HepG2 (cell line): ENCODE results near the gene CAPRIN1. TPM values are rescaled to one million over a fixed set of nuclear protein-coding genes. Genes with fewer than 3 reads are reported as not detected.
A peak's percentile ranks its signal among the peaks of the same experiment; 100 is the strongest.

Source experiments
- ATAC-seq: fragments of 200-7000 bp; cut with Tn5 transposase; 3 replicates; pipeline ENCODE4 v1.9.1; 2020; ENCODE audit warnings: mild to moderate bottlenecking, moderate library complexity
- BruUV-seq: library from RNA; stranded (reverse); fragments of 400-500 nt; replicated peaks from 2 replicates; lab custom pipeline; 2021; lab: Mats Ljungman, UMichigan
- CTCF ChIA-PET: fragments of 300-600 bp; formaldehyde crosslinking; extraction: SDS; loops from one replicate; lab custom pipeline; 2021; ENCODE audit warnings: low total read pairs, inconsistent platforms, low intra/inter-chr PET ratio; lab: Yijun Ruan, JAX
- POLR2A ChIA-PET: fragments of 350-600 bp; sonication (Branson Sonifier 250); formaldehyde crosslinking; loops from one replicate; lab custom pipeline; 2020; ENCODE audit warnings: antibody characterized with exemption, inconsistent platforms; lab: Yijun Ruan, JAX
- DNase-seq: peaks from one replicate; pipeline ENCODE4 v3.0.0-alpha.2; 2015; ENCODE audit warnings: low spot score
- FAIRE-seq: peaks from 3 replicates; lab custom pipeline; 2011; peaks lifted over from hg19 to GRCh38; lab: Jason Lieb, UNC
- H2AFZ ChIP-seq: one replicate; pipeline ENCODE4 v1.6.1; 2011; ENCODE audit warnings: low read length, inconsistent platforms
- H3K27ac ChIP-seq: fragments of 300-600 bp; 3 replicates; pipeline ENCODE4 v1.8.0; 2011; ENCODE audit warnings: mixed run types, mild to moderate bottlenecking, mixed read lengths, low read length, inconsistent platforms; ENCODE audit not compliant: insufficient read depth; ENCODE audit errors: extremely low read length
- H3K27me3 ChIP-seq, 2 experiments: fragments of 200-600 bp in 1 of 2; 2 replicates in 1 of 2; 3 replicates in 1 of 2; pipeline versions ENCODE4 v1.6.0 to v1.8.0; 2011; ENCODE audit warnings: low read length in 2 of 2, mild to moderate bottlenecking in 2 of 2, moderate library complexity in 2 of 2, inconsistent platforms in 1 of 2; ENCODE audit not compliant: insufficient read depth in 2 of 2, control insufficient read depth in 1 of 2
- H3K36me3 ChIP-seq, 2 experiments: fragments of 200-600 bp in 1 of 2; replicated peaks in 1 of 2; 2 replicates in 1 of 2; 3 replicates in 1 of 2; pipeline versions ENCODE4 v1.5.1 to v1.8.0; 2011; ENCODE audit warnings: low read length in 2 of 2, inconsistent platforms in 1 of 2; ENCODE audit not compliant: insufficient read depth in 2 of 2, control insufficient read depth in 1 of 2
- H3K4me1 ChIP-seq: 2 replicates; pipeline ENCODE4 v1.5.1; 2012; ENCODE audit warnings: low read length, inconsistent platforms; ENCODE audit not compliant: insufficient read depth
- H3K4me2 ChIP-seq: 2 replicates; pipeline ENCODE4 v1.6.0; 2011; ENCODE audit warnings: low read depth, low read length, inconsistent platforms
- H3K4me3 ChIP-seq, 3 experiments: fragments of 200-600 bp in 1 of 3; sonication (generic), shearing (Covaris generic) in 1 of 3; replicated peaks in 1 of 3; 2 replicates each; pipeline ENCODE4 v1.5.1; 2011 to 2016; ENCODE audit warnings: low read length in 3 of 3, inconsistent platforms in 2 of 3, low read depth in 2 of 3, mild to moderate bottlenecking in 2 of 3, control low read depth in 1 of 3, mixed read lengths in 1 of 3; ENCODE audit not compliant: insufficient read depth in 1 of 3
- H3K79me2 ChIP-seq: one replicate; pipeline ENCODE4 v1.6.1; 2011; ENCODE audit warnings: low read length, inconsistent platforms; ENCODE audit not compliant: insufficient read depth
- H3K9ac ChIP-seq: 2 replicates; pipeline ENCODE4 v1.6.0; 2011; ENCODE audit warnings: mild to moderate bottlenecking, low read depth, low read length, inconsistent platforms; ENCODE audit not compliant: insufficient read depth
- H3K9me3 ChIP-seq: 2 replicates; pipeline ENCODE4 v1.5.1; 2012; ENCODE audit warnings: mild to moderate bottlenecking, low read length
- H4K20me1 ChIP-seq: 2 replicates; pipeline ENCODE4 v1.6.0; 2011; ENCODE audit warnings: inconsistent platforms, mild to moderate bottlenecking, low read length, moderate library complexity; ENCODE audit not compliant: insufficient read depth
- AHR ChIP-seq: IDR thresholded peaks from 2 replicates; pipeline ENCODE4 v1.6.1; 2018; ENCODE audit warnings: missing genetic modification reagents, missing compliant biosample characterization
- EEA1 ChIP-seq: sonication (generic); formaldehyde crosslinking; IDR thresholded peaks from 2 replicates; pipeline ENCODE4 v1.5.1; 2020; ENCODE audit warnings: mild to moderate bottlenecking, missing genetic modification reagents, borderline replicate concordance
- HDAC1 ChIP-seq: sonication (generic); formaldehyde crosslinking; IDR thresholded peaks from 2 replicates; pipeline ENCODE4 v1.5.1; 2020; ENCODE audit warnings: mild to moderate bottlenecking, missing genetic modification reagents
- HMG20A ChIP-seq: IDR thresholded peaks from 2 replicates; pipeline ENCODE4 v1.6.1; 2016; ENCODE audit warnings: borderline replicate concordance
- NCOA2 ChIP-seq: sonication (generic); formaldehyde crosslinking; IDR thresholded peaks from 2 replicates; pipeline ENCODE4 v1.8.0; 2022; ENCODE audit warnings: inconsistent platforms
- REPIN1 ChIP-seq: sonication (generic); formaldehyde crosslinking; IDR thresholded peaks from 2 replicates; pipeline ENCODE4 v1.8.0; 2022; ENCODE audit warnings: missing genetic modification reagents, low read depth, mild to moderate bottlenecking, borderline replicate concordance
- SP140L ChIP-seq: sonication (generic); formaldehyde crosslinking; IDR thresholded peaks from 2 replicates; pipeline ENCODE4 v1.4.0; 2020; ENCODE audit warnings: missing genetic modification reagents, borderline replicate concordance
- SP2 ChIP-seq: sonication (generic); formaldehyde crosslinking; IDR thresholded peaks from 2 replicates; pipeline ENCODE4 v1.5.1; 2020; ENCODE audit warnings: mild to moderate bottlenecking, missing genetic modification reagents
- SPEN ChIP-seq: sonication (generic); formaldehyde crosslinking; IDR thresholded peaks from 2 replicates; pipeline ENCODE4 v1.5.1; 2020; ENCODE audit warnings: low read depth, mild to moderate bottlenecking, missing genetic modification reagents
- TEAD3 ChIP-seq: optimal IDR thresholded peaks from 2 replicates; pipeline ENCODE3; 2016; ENCODE audit warnings: borderline replicate concordance
- TGIF2 ChIP-seq: IDR thresholded peaks from 2 replicates; pipeline ENCODE4 v1.6.1; 2016; ENCODE audit warnings: control low read depth, missing compliant biosample characterization
- TOPORS ChIP-seq: sonication (generic); formaldehyde crosslinking; IDR thresholded peaks from 2 replicates; pipeline ENCODE4 v1.8.0; 2023; ENCODE audit warnings: mild to moderate bottlenecking, missing genetic modification reagents
- U2AF1 ChIP-seq: fragments of 200-400 bp; formaldehyde crosslinking; optimal IDR thresholded peaks from 2 replicates; pipeline ENCODE3; 2017; ENCODE audit warnings: mild to moderate bottlenecking, low read depth, low read length
- ZBTB20 ChIP-seq: sonication (generic); formaldehyde crosslinking; IDR thresholded peaks from 2 replicates; pipeline ENCODE4 v1.8.1; 2023; ENCODE audit warnings: missing genetic modification reagents, low read depth, mild to moderate bottlenecking, borderline replicate concordance
- ZNF451 ChIP-seq: sonication (generic); formaldehyde crosslinking; IDR thresholded peaks from 2 replicates; pipeline ENCODE4 v1.5.0; 2020; ENCODE audit warnings: mild to moderate bottlenecking, missing genetic modification reagents
- ZNF558 ChIP-seq: sonication (generic); formaldehyde crosslinking; IDR thresholded peaks from 2 replicates; pipeline ENCODE4 v1.9.0; 2022; ENCODE audit warnings: mild to moderate bottlenecking, missing genetic modification reagents, borderline replicate concordance
- ZNF563 ChIP-seq: sonication (generic); formaldehyde crosslinking; IDR thresholded peaks from 2 replicates; pipeline ENCODE4 v1.8.0; 2022; ENCODE audit warnings: mild to moderate bottlenecking, moderate library complexity, missing genetic modification reagents
- ZNF724P ChIP-seq: sonication (generic); formaldehyde crosslinking; IDR thresholded peaks from 2 replicates; pipeline ENCODE4 v1.8.0; 2022; ENCODE audit warnings: missing genetic modification reagents, borderline replicate concordance
- ZNF777 ChIP-seq: sonication (generic); formaldehyde crosslinking; IDR thresholded peaks from 2 replicates; pipeline ENCODE4 v1.4.0; 2020; ENCODE audit warnings: missing genetic modification reagents
- WGBS: methylation state at CpG from one replicate; pipeline ENCODE4 v1.1.6; 2017; ENCODE audit warnings: low lambda C conversion rate; 5-methylcytosine and 5-hydroxymethylcytosine counted together
- in situ Hi-C: cut with HindIII; loops from 2 replicates; pipeline ENCODE4 v1.10.0; 2017; ENCODE audit warnings: low pct_unique_long_range_greater_than_20kb; ENCODE audit not compliant: extremely low pct_ligation_motif_present
- intact Hi-C: fragments of 100-400 bp; cut with micrococcal nuclease; formaldehyde crosslinking; loops from one replicate; pipeline ENCODE4 v1.10.0; 2022; ENCODE audit not compliant: unreplicated experiment
- polyA plus RNA-seq, 8 experiments: library from polyadenylated mRNA; depleted of rRNA in 3 of 8; stranded (reverse) in 7 of 8; unstranded in 1 of 8; fragments of >200 nt; fragmentation: Illumina TruSeq in 4 of 8; extraction: Trizol in 4 of 8; gene quantifications; 2 replicates each; pipeline versions ENCODE4 v1.2.1 to v1.2.3, GENCODE V29; 2011 to 2016; ENCODE audit warnings: low read depth in 4 of 8, missing spikeins in 1 of 8, mixed read lengths in 1 of 8; ENCODE audit not compliant: insufficient read depth in 1 of 8
- total RNA-seq, 5 experiments: library from RNA; depleted of rRNA; stranded (reverse); fragments of >200 nt; fragmentation: Illumina TruSeq; extraction: Trizol; gene quantifications; 2 replicates each; pipeline ENCODE4 v1.2.3, GENCODE V29; 2016; ENCODE audit warnings: low read depth in 1 of 5
- TF ChIP-seq, protein P1 (sequence below): sonication (generic); formaldehyde crosslinking; IDR thresholded peaks from 2 replicates; pipeline ENCODE4 v1.5.0; 2020; ENCODE audit warnings: mild to moderate bottlenecking, missing genetic modification reagents, moderate library complexity

CAPRIN1 gene
- total and polyA plus RNA-seq, 2 of the 13 experiments (the other 11 are each of a cell fraction or from before 2014, with no cell fraction given), result 114 to 162 TPM

DNA sequence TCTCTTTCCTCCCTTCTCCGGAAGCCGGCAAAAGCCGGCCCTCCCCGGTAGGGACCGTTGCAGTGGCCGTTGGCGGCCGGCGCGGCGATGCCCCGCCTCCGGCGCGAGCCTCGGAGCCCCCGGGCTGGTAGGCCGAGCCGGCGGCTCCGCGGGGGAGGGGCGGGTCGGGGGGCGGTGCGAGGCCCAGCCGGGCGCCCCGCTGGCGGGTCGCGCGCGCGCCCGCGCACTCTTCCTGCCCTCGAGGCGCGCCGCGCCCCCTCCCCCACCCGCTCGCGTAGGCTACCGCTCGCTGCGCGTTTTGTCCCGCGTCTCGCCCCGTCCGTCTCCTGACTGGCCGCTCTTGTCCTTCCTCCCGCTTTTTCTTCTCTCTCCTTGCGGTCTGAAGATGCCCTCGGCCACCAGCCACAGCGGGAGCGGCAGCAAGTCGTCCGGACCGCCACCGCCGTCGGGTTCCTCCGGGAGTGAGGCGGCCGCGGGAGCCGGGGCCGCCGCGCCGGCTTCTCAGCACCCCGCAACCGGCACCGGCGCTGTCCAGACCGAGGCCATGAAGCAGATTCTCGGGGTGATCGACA lies 591 bp downstream of the CAPRIN1 start:
- in situ Hi-C loops (no loop called here), intact Hi-C loops (loop anchor here (5.0 kb wide), 1 partner anchor 55 kb away; no protein-coding TSS in a partner anchor)
- Histone ChIP-seq H2AFZ (no peak overlapping the region), H3K4me3 (peak overlapping the region; percentile 95 to 100 (median 95)), H3K27ac (peak overlapping the region; percentile 99), H3K4me1 (peaks cover 44% of the 10 kb centered on the region), H3K4me2 (peak overlapping the region; percentile 67), H3K36me3 (peaks cover 0 to 11% of the 10 kb centered on the region in 2 experiments; a peak in 3 of 5 replicates), H3K27me3 (no peaks in the 10 kb centered on the region), H4K20me1 (peaks cover 31% of the 10 kb centered on the region), H3K9ac (peak overlapping the region; percentile 95), H3K9me3 (no peaks in the 10 kb centered on the region), H3K79me2 (peaks cover 50% of the 10 kb centered on the region)
- peak; percentile 70 for DNase-seq
- no TSS peak for BruUV-seq
- ChIA-PET CTCF (no interaction called here), POLR2A (interaction anchor here (0.6 to 1.9 kb wide), 9 partner anchors 9 to 902 kb away, joined by 3 to 30 read pairs (median 4); partner anchors contain the start of genes APIP and NAT10)
- whole genome bisulfite sequencing, result 3% methylated on average over 6 of the region's 82 CpGs
- no peak for FAIRE-seq
- ATAC-seq, result peak; percentile 82
- TF ChIP-seq EEA1 (CRISPR knock-in tag) (0 out of 2 replicates have a peak, but pooled peaks have one; percentile 14), ZNF724P (0 out of 2 replicates have a peak, but pooled peaks have one; percentile 3), NCOA2 (CRISPR knock-in tag) (no peak), HDAC1 (CRISPR knock-in tag) (peak; percentile 45; the same call in 1 of the 2 replicates), SP2 (CRISPR knock-in tag) (peak; percentile 10; the same call in 1 of the 2 replicates), SPEN (CRISPR knock-in tag) (no peak; the same call in 1 of the 2 replicates), AHR (CRISPR knock-in tag) (peak; percentile 74; the same call in 1 of the 2 replicates), ZBTB20 (CRISPR knock-in tag) (no peak), ZNF563 (CRISPR knock-in tag) (peak; percentile 32; the same call in 1 of the 2 replicates), HMG20A (no peak), ZNF777 (CRISPR knock-in tag) (peak; percentile 58), ZNF451 (CRISPR knock-in tag) (no peak; the same call in 1 of the 2 replicates), ZNF558 (CRISPR knock-in tag) (peak; percentile 68; the same call in 1 of the 2 replicates), TGIF2 (CRISPR knock-in tag) (no peak), SP140L (no peak), REPIN1 (CRISPR knock-in tag) (0 out of 2 replicates have a peak, but pooled peaks have one; percentile 17), U2AF1 (no peak), TEAD3 (peak; percentile 16), TOPORS (CRISPR knock-in tag) (0 out of 2 replicates have a peak, but pooled peaks have one; percentile 60)
- TF ChIP-seq, protein P1, sequence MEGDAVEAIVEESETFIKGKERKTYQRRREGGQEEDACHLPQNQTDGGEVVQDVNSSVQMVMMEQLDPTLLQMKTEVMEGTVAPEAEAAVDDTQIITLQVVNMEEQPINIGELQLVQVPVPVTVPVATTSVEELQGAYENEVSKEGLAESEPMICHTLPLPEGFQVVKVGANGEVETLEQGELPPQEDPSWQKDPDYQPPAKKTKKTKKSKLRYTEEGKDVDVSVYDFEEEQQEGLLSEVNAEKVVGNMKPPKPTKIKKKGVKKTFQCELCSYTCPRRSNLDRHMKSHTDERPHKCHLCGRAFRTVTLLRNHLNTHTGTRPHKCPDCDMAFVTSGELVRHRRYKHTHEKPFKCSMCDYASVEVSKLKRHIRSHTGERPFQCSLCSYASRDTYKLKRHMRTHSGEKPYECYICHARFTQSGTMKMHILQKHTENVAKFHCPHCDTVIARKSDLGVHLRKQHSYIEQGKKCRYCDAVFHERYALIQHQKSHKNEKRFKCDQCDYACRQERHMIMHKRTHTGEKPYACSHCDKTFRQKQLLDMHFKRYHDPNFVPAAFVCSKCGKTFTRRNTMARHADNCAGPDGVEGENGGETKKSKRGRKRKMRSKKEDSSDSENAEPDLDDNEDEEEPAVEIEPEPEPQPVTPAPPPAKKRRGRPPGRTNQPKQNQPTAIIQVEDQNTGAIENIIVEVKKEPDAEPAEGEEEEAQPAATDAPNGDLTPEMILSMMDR (CRISPR knock-in tag), result peak; percentile 11; the same call in 1 of the 2 replicates
